ENCODE results near the gene CD248.

GRCh38 chr11:66322732-66323427, 6.0 kb upstream of the CD248 start:
- TF ChIP-seq CTCF (IDR thresholded peaks at IDR 0.05): no peak
- no peak for TF ChIP-seq EP300 (IDR thresholded peaks at IDR 0.05; ENCODE audit: low read depth)
- no peak for TF ChIP-seq POLR2AphosphoS5 (IDR thresholded peaks at IDR 0.05)
- no peak for TF ChIP-seq POLR2A (IDR thresholded peaks at IDR 0.05)
